Adrenal gland (tissue), 5 donors: Measurements from ENCODE around the gene TBXAS1.

Source experiments
- CTCF ChIP-seq, 6 experiments: fragments of 450-650 bp in 4 of 6; fragments of 200-600 bp in 2 of 6; sonication (generic) in 1 of 6; IDR thresholded peaks; 1 replicate in 5 of 6; 2 replicates in 1 of 6; pipeline versions ENCODE4 v1.5.1 to v1.8.0; 2016 to 2021; ENCODE audit warnings: antibody characterized with exemption in 6 of 6, mild to moderate bottlenecking in 2 of 6, moderate library complexity in 1 of 6
- POLR2A ChIP-seq, 2 donors: fragments of 450-650 bp; IDR thresholded peaks; one replicate each; pipeline ENCODE4 v1.6.1; 2017; ENCODE audit warnings: antibody characterized with exemption in 2 of 2, mild to moderate bottlenecking in 2 of 2, moderate library complexity in 1 of 2
- donor health status: DM: no; HTN: no; CAD: no.

- TF ChIP-seq CTCF (IDR thresholded peaks at IDR 0.05) (no peak), POLR2A (IDR thresholded peaks at IDR 0.05) (no peak)
Measured at GRCh38 chr7:140061607-140061930, 232.5 kb downstream of the TBXAS1 start.
